Measurements from ENCODE around the gene DYNC2I2.

DNA sequence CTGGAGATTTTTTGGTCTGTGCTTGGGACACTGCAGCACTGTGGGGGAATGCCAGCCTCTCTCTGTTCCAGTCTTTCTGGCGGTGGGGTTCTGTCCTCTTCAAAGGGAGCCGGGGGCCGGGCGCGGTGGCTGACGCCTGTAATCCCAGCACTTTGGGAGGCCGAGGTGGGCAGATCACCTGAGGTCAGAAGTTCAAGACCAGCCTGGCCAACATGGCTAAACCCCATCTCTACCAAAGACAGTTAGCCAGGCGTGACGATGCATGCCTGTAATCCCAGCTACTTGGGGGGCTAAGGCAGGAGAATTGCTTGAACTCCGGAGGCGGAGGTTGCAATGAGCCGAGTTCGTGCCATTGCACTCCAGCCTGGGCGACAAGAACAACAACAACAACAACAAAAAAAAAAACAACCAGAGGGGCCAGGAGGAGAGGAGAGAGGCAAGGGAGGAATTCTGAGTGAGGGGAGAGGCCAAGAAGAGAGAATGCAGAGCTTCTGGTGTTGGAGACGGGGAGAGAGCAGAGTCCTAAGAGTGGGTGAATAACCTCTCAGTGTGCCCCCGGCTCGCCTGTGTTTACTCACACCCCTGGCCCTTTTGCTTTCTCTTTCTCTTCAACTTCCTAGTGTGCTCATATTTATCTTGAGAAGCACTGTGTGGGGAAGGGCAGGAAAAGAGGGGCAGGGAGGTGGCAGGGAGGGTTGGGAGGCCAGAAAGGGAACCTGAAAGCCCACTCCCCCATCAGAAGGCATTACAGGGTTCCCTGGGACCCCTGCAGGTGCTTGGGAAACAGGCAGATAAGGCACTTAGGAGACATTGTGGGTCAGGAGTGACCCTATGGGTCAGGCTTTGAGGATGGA lies 29.2 kb upstream of the DYNC2I2 start:
- TF ChIP-seq CTCF (IDR thresholded peaks at IDR 0.05; ENCODE audit: extremely low read depth in 1 of 2, insufficient read depth in 1 of 2, low read depth in 1 of 2, low read length in 2 of 2) = no peak
- no peak for TF ChIP-seq FOS (IDR thresholded peaks at IDR 0.05; ENCODE audit: borderline replicate concordance, insufficient read depth, low read length)
- no peak for TF ChIP-seq MAX (IDR thresholded peaks at IDR 0.05; ENCODE audit: insufficient read depth, insufficient read length)
- no peak for TF ChIP-seq POLR2A (IDR thresholded peaks at IDR 0.05; ENCODE audit: low read depth, low read length)
- TF ChIP-seq MYC (IDR thresholded peaks at IDR 0.05; ENCODE audit: low read depth, low read length) = no peak
- no peak for TF ChIP-seq POLR2AphosphoS5 (IDR thresholded peaks at IDR 0.05; ENCODE audit: insufficient read depth, low read depth, low read length)

All from endothelial cell of umbilical vein (primary cell).